ENCODE results near the gene KIF21B. TPM values are rescaled to one million over a fixed set of nuclear protein-coding genes. Genes with fewer than 3 reads are reported as not detected.

Gene KIF21B
- total RNA-seq, 2 donors from 2014 or later = 2.6 to 2.9 TPM

- intact Hi-C loops (cut with DNase I) = no loop called here
- no peak for DNase-seq (ENCODE audit: low spot score)
Measured at GRCh38 chr1:201004732-201005131, 18.8 kb downstream of the KIF21B start.

GRCh38 chr1:201004154-201004553, 19.4 kb downstream of the KIF21B start:
- intact Hi-C loops (cut with DNase I) = no loop called here
- no peak for DNase-seq (ENCODE audit: low spot score)

- intact Hi-C loops (cut with DNase I) = no loop called here
- no peak for DNase-seq (ENCODE audit: low spot score)
Measured at GRCh38 chr1:201002510-201002909, 21.0 kb downstream of the KIF21B start.

GRCh38 chr1:201001962-201002361, 21.6 kb downstream of the KIF21B start:
- no peak for DNase-seq (ENCODE audit: low spot score)
- intact Hi-C loops (cut with DNase I) = no loop called here

- intact Hi-C loops (cut with DNase I) = no loop called here
Measured at GRCh38 chr1:201000391-201000790, 23.1 kb downstream of the KIF21B start.

GRCh38 chr1:200999667-201000066, 23.8 kb downstream of the KIF21B start:
- no peak for DNase-seq (ENCODE audit: low spot score)
- intact Hi-C loops (cut with DNase I) = no loop called here

More at GRCh38 chr1:201000391-201000790, 23.1 kb downstream of the KIF21B start:
- no peak for DNase-seq (ENCODE audit: low spot score)

GRCh38 chr1:200998323-200998722, 25.2 kb downstream of the KIF21B start:
- intact Hi-C loops (cut with DNase I) = no loop called here
- no peak for DNase-seq (ENCODE audit: low spot score)

GRCh38 chr1:200992382-200993048, 31.0 kb downstream of the KIF21B start:
- intact Hi-C loops (cut with DNase I) = no loop called here
- no peak for DNase-seq (ENCODE audit: low spot score)

- intact Hi-C loops (cut with DNase I) = no loop called here
- no peak for DNase-seq (ENCODE audit: low spot score)
Measured at GRCh38 chr1:200991097-200991614, 32.4 kb downstream of the KIF21B start.

- intact Hi-C loops (cut with DNase I) = no loop called here
- DNase-seq (ENCODE audit: low spot score) = no peak
Measured at GRCh38 chr1:200990114-200990513, 33.4 kb downstream of the KIF21B start.

- intact Hi-C loops (cut with DNase I) = no loop called here
- DNase-seq (ENCODE audit: low spot score) = no peak
Measured at GRCh38 chr1:200989337-200989736, 34.2 kb downstream of the KIF21B start.

- no peak for DNase-seq (ENCODE audit: low spot score)
- intact Hi-C loops (cut with DNase I) = no loop called here
Measured at GRCh38 chr1:200988693-200989092, 34.8 kb downstream of the KIF21B start.

GRCh38 chr1:200985481-200985880, 38.0 kb downstream of the KIF21B start:
- intact Hi-C loops (cut with DNase I) = no loop called here
- DNase-seq (ENCODE audit: low spot score) = no peak

- intact Hi-C loops (cut with DNase I) = no loop called here
- DNase-seq (ENCODE audit: low spot score) = no peak
Measured at GRCh38 chr1:200983035-200983561, 40.4 kb downstream of the KIF21B start.

- intact Hi-C loops (cut with DNase I) = no loop called here
- no peak for DNase-seq (ENCODE audit: low spot score)
Measured at GRCh38 chr1:200982071-200982945, 41.2 kb downstream of the KIF21B start.

- intact Hi-C loops (cut with DNase I) = loop anchor here in 1 of 2 donors (2.0 kb wide), 1 partner anchor 62 kb away; no protein-coding TSS in a partner anchor
- DNase-seq (ENCODE audit: low spot score) = no peak
Measured at GRCh38 chr1:200981278-200981677, 42.2 kb downstream of the KIF21B start.

- intact Hi-C loops (cut with DNase I) = loop anchor here in 1 of 2 donors (2.0 kb wide), 1 partner anchor 62 kb away; no protein-coding TSS in a partner anchor
- DNase-seq (ENCODE audit: low spot score) = no peak
Measured at GRCh38 chr1:200980873-200981272, 42.6 kb downstream of the KIF21B start.

- intact Hi-C loops (cut with DNase I) = loop anchor here in 1 of 2 donors (2.0 kb wide), 1 partner anchor 62 kb away; no protein-coding TSS in a partner anchor
- no peak for DNase-seq (ENCODE audit: low spot score)
Measured at GRCh38 chr1:200980452-200980772, 43.1 kb downstream of the KIF21B start.

GRCh38 chr1:200979574-200980451, 43.7 kb downstream of the KIF21B start:
- no peak for DNase-seq (ENCODE audit: low spot score)
- intact Hi-C loops (cut with DNase I) = loop anchor here (2.0 to 10.0 kb wide), 3 partner anchors 63 to 245 kb away; partner anchors contain the start of gene CACNA1S (in 1 of the 2)

All from posterior vena cava (tissue), 2 donors.